ENCODE data around the gene WNT1. TPM values are rescaled to one million over a fixed set of nuclear protein-coding genes. Genes with fewer than 3 reads are reported as not detected.

The WNT1 gene
- total and polyA plus RNA-seq, 10 of the 15 experiments (the other 5 are each of a cell fraction or from before 2014, with no cell fraction given): not detected

DNA sequence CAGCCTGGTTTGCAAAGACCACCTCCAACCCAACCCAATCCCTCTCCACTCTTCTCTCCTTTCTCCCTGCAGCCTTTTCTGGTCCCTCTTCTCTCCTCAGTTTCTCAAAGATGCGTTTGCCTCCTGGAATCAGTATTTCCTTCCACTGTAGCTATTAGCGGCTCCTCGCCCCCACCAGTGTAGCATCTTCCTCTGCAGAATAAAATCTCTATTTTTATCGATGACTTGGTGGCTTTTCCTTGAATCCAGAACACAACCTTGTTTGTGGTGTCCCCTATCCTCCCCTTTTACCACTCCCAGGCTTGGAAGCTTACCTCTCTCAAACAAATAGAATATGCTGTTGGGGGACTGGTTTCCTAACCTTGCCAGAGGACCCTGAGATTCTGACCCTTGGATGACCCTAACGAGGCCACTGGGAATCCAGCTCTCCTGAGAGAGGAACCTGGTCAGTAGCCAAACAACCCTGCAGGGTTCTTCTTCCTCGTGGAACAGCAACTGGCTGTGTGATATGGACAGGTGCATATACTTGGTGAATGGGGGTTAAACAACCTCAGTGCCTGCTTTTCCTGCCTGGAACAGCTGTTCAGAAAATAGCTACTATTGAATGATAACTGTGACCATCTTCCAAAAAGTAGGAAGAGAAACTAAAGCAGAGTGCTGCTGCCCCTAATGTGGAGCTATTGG is 4.4 kb downstream of the WNT1 start:
- H3K27me3 ChIP-seq (replicated peaks in 1 of 2; ENCODE audit: control insufficient read depth in 2 of 2, insufficient read depth in 2 of 2, low read length in 1 of 2): peaks cover 26 to 43% of the 10 kb centered on the region in 2 experiments
- ChIA-PET POLR2A (no interaction called here), RAD21 (ENCODE audit: unreplicated experiment) (interaction anchor here (0.8 to 1.1 kb wide), 2 partner anchors 12 to 130 kb away, joined by 3 to 4 read pairs; no protein-coding TSS in a partner anchor), SMC1A (ENCODE audit: uncharacterized antibody, unreplicated experiment) (interaction anchor here (0.8 to 3.2 kb wide), 5 partner anchors 14 to 130 kb away, joined by 3 to 13 read pairs (median 4); partner anchors contain the start of genes ARF3, DDX23 and FKBP11), CTCF (interaction anchor here (0.7 to 9.5 kb wide), 10 partner anchors 9 to 130 kb away, joined by 3 to 106 read pairs (median 6); partner anchors contain the start of genes DDX23, FKBP11 and WNT10B)
- H4K20me1 ChIP-seq (ENCODE audit: control insufficient read depth, insufficient read depth): no peaks in the 10 kb centered on the region; the same call in 1 of the 2 replicates
- no peak overlapping the region for H2AFZ ChIP-seq (ENCODE audit: control insufficient read depth, low read depth, low read length)
- no peaks in the 10 kb centered on the region for H3K79me2 ChIP-seq (ENCODE audit: control insufficient read depth, insufficient read depth, low read length)
- FAIRE-seq: no peak
- no TSS peak for BruUV-seq (replicated peaks)
- no peak overlapping the region for H3K4me3 ChIP-seq
- no peak for ATAC-seq
- TF ChIP-seq POU2F2 (IDR thresholded peaks at IDR 0.05; ENCODE audit: borderline replicate concordance, low read depth, low read length) (no peak), GATAD2B (conservative IDR thresholded peaks at IDR 0.05; ENCODE audit: low read depth) (no peak), EGR1 (IDR thresholded peaks at IDR 0.05; ENCODE audit: borderline replicate concordance in 1 of 2, low read depth in 2 of 2, low read length in 2 of 2) (no peak), NBN (IDR thresholded peaks at IDR 0.05) (no peak), PML (IDR thresholded peaks at IDR 0.05; ENCODE audit: low read length) (no peak)
- intact Hi-C loops (cut with micrococcal nuclease; ENCODE audit: unreplicated experiment): no loop called here
- in situ Hi-C loops (cut with MboI): no loop called here
- 42% methylated on average over 6 of the region's 6 CpGs for WGBS (ENCODE audit: insufficient coverage, insufficient replicate concordance, low lambda C conversion rate, missing lambda C conversion rate)
- no peaks in the 10 kb centered on the region for H3K36me3 ChIP-seq (ENCODE audit: control insufficient read depth in 2 of 2, insufficient read depth in 2 of 2, low read length in 1 of 2)
- H3K4me2 ChIP-seq (ENCODE audit: control insufficient read depth, insufficient read depth): no peak overlapping the region
- H3K4me1 ChIP-seq (ENCODE audit: control insufficient read depth, insufficient read depth, low read length): peaks cover 28% of the 10 kb centered on the region
- H3K9ac ChIP-seq (ENCODE audit: control insufficient read depth, insufficient read depth, low read length): no peak overlapping the region
- H3K9me3 ChIP-seq (replicated peaks; ENCODE audit: control insufficient read depth, insufficient read depth, low read length): no peaks in the 10 kb centered on the region
- DNase-seq (ENCODE audit: low read depth, low spot score): no peak
- H3K27ac ChIP-seq (ENCODE audit: control insufficient read depth, insufficient read depth): no peak overlapping the region

DNA sequence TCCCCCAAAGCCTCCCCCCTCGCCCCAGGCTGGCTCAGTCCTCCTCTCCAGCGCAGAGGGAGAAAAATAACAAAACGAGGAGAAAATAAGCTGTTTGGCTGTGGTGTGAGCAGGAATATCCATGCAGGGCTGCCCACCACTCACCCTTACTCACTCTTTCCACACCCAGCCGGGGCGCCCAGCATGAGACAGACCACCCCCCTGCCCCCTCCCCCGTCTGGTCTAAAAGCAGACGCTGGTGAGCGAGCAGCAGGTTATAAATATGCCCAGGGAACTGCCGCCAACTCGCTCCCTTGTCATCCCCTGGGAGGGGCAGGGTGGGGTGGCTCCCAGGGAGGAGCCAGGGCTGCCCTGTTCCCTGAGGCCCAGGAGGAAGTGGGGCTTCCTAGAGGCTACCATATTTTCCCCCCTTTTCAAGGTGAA is 7.4 kb downstream of the WNT1 start:
- H3K4me2 ChIP-seq (ENCODE audit: control insufficient read depth, insufficient read depth): no peak overlapping the region
- ATAC-seq (no peak), FAIRE-seq (no peak), DNase-seq (ENCODE audit: low read depth, low spot score) (no peak)
- CTCF ChIA-PET: interaction anchor here (0.9 to 6.8 kb wide), 6 partner anchors 8 to 132 kb away, joined by 3 to 93 read pairs (median 14); partner anchors contain the start of genes DDX23, FKBP11, WNT1 and WNT10B
- H3K9ac ChIP-seq (ENCODE audit: control insufficient read depth, insufficient read depth, low read length): no peak overlapping the region
- POLR2A ChIA-PET: interaction anchor here (0.6 kb wide), 1 partner anchor 14 kb away, joined by 3 read pairs; the partner anchor contains the start of gene WNT10B
- intact Hi-C loops (cut with micrococcal nuclease; ENCODE audit: unreplicated experiment): no loop called here
- WGBS (ENCODE audit: insufficient coverage, insufficient replicate concordance, low lambda C conversion rate, missing lambda C conversion rate): 0% methylated on average over 5 of the region's 10 CpGs
- H3K27ac ChIP-seq (ENCODE audit: control insufficient read depth, insufficient read depth): no peak overlapping the region
- H3K4me3 ChIP-seq: no peak overlapping the region
- peaks cover 14 to 29% of the 10 kb centered on the region in 2 experiments for H3K27me3 ChIP-seq (replicated peaks in 1 of 2; ENCODE audit: control insufficient read depth in 2 of 2, insufficient read depth in 2 of 2, low read length in 1 of 2)
- no peaks in the 10 kb centered on the region for H3K9me3 ChIP-seq (replicated peaks; ENCODE audit: control insufficient read depth, insufficient read depth, low read length)
- H2AFZ ChIP-seq (ENCODE audit: control insufficient read depth, low read depth, low read length): no peak overlapping the region
- BruUV-seq (replicated peaks): no TSS peak
- H3K36me3 ChIP-seq (ENCODE audit: control insufficient read depth in 2 of 2, insufficient read depth in 2 of 2, low read length in 1 of 2): no peaks in the 10 kb centered on the region
- no peaks in the 10 kb centered on the region; the same call in 1 of the 2 replicates for H4K20me1 ChIP-seq (ENCODE audit: control insufficient read depth, insufficient read depth)
- RAD21 ChIA-PET (ENCODE audit: unreplicated experiment): interaction anchor here (0.6 kb wide), 1 partner anchor 132 kb away, joined by 3 read pairs; no protein-coding TSS in a partner anchor
- SMC1A ChIA-PET (ENCODE audit: uncharacterized antibody, unreplicated experiment): interaction anchor here (1.1 kb wide), 1 partner anchor 12 kb away, joined by 3 read pairs; no protein-coding TSS in a partner anchor
- H3K4me1 ChIP-seq (ENCODE audit: control insufficient read depth, insufficient read depth, low read length): peaks cover 5% of the 10 kb centered on the region; the same call in 1 of the 2 replicates
- in situ Hi-C loops (cut with MboI): no loop called here
- no peaks in the 10 kb centered on the region for H3K79me2 ChIP-seq (ENCODE audit: control insufficient read depth, insufficient read depth, low read length)
- TF ChIP-seq FOXK2 (IDR thresholded peaks at IDR 0.05): no peak
- TF ChIP-seq NR2C2 (IDR thresholded peaks at IDR 0.05; ENCODE audit: borderline replicate concordance, control insufficient read depth, insufficient read length, low read depth): no peak
- TF ChIP-seq, protein P1, sequence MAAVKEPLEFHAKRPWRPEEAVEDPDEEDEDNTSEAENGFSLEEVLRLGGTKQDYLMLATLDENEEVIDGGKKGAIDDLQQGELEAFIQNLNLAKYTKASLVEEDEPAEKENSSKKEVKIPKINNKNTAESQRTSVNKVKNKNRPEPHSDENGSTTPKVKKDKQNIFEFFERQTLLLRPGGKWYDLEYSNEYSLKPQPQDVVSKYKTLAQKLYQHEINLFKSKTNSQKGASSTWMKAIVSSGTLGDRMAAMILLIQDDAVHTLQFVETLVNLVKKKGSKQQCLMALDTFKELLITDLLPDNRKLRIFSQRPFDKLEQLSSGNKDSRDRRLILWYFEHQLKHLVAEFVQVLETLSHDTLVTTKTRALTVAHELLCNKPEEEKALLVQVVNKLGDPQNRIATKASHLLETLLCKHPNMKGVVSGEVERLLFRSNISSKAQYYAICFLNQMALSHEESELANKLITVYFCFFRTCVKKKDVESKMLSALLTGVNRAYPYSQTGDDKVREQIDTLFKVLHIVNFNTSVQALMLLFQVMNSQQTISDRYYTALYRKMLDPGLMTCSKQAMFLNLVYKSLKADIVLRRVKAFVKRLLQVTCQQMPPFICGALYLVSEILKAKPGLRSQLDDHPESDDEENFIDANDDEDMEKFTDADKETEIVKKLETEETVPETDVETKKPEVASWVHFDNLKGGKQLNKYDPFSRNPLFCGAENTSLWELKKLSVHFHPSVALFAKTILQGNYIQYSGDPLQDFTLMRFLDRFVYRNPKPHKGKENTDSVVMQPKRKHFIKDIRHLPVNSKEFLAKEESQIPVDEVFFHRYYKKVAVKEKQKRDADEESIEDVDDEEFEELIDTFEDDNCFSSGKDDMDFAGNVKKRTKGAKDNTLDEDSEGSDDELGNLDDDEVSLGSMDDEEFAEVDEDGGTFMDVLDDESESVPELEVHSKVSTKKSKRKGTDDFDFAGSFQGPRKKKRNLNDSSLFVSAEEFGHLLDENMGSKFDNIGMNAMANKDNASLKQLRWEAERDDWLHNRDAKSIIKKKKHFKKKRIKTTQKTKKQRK (IDR thresholded peaks at IDR 0.05; ENCODE audit: low read depth, low read length): no peak
- no peak for TF ChIP-seq ZNF207 (IDR thresholded peaks at IDR 0.05; ENCODE audit: borderline replicate concordance)
- no peak for TF ChIP-seq MYB (IDR thresholded peaks at IDR 0.05; ENCODE audit: borderline replicate concordance, low read depth, low read length)
- no peak for TF ChIP-seq ESRRA (IDR thresholded peaks at IDR 0.05; ENCODE audit: low read length)
- TF ChIP-seq RFX5 (IDR thresholded peaks at IDR 0.05; ENCODE audit: low read depth, low read length): no peak
- no peak for TF ChIP-seq IRF4 (IDR thresholded peaks at IDR 0.05; ENCODE audit: low read depth, low read length)
- no peak for TF ChIP-seq KLF5 (IDR thresholded peaks at IDR 0.05; ENCODE audit: partially characterized antibody)
- no peak for TF ChIP-seq ZBED1 (IDR thresholded peaks at IDR 0.05; ENCODE audit: borderline replicate concordance)

Data from GM12878 (cell line).